ENCODE results near the gene MRPL47. TPM values are rescaled to one million over a fixed set of nuclear protein-coding genes. Genes with fewer than 3 reads are reported as not detected.

Gene MRPL47
- total and polyA plus RNA-seq, 2 of the 13 experiments (the other 11 are each of a cell fraction or from before 2014, with no cell fraction given), result 36.1 to 83.8 TPM

DNA sequence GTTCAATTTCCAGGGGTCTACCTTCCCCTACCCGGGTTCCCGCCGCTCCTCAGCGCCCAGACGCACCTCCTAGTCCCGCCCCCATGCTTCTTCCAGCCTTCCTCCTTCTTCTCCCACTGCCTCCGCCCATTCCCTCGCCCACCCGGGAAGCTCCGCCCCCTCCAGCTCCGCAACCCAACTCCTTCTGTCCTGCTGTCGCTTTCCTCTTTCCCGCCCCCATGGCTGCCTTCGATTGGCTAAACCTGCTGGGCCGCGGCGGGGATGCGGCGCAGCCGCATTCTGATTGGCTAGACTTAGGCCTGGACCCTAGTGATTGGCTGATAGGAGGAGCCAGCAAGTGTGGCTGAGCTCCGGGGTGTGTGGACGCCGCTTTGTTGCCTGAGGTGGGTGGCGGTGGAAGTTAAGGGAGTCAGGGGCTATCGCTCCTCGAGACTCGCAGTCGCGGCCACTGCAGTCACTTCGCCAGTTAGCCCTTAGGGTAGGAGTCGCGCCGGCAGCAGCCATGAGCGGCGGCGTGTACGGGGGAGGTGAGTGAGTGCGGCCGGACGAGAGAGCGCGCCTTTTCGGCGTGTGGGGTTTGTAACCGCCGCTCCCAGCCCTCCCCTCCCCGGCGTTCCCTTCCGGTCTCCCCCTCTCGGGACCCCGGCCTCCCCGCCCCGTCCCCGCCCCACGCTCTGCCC, 41.7 kb downstream of the MRPL47 start, which contains the start of gene ACTL6A (continued):
- TF ChIP-seq HMGXB4 (CRISPR knock-in tag; IDR thresholded peaks at IDR 0.05; ENCODE audit: borderline replicate concordance in 1 of 2, low read depth in 1 of 2) (peak in 1 of 2 experiments; percentile 43; a peak in 3 of 4 replicates), DBP (CRISPR knock-in tag; IDR thresholded peaks at IDR 0.05; ENCODE audit: not compliant biosample characterization) (no peak), MLLT10 (CRISPR knock-in tag; IDR thresholded peaks at IDR 0.05) (no peak), ARHGAP35 (CRISPR knock-in tag; IDR thresholded peaks at IDR 0.05; ENCODE audit: borderline replicate concordance) (no peak), NONO (IDR thresholded peaks at IDR 0.05) (no peak), NONO (CRISPR knock-in tag; conservative IDR thresholded peaks at IDR 0.05) (peak; percentile 60), MZF1 (CRISPR knock-in tag; IDR thresholded peaks at IDR 0.05; ENCODE audit: borderline replicate concordance) (no peak), NFYC (CRISPR knock-in tag; IDR thresholded peaks at IDR 0.05) (peak; percentile 100), HMG20A (CRISPR knock-in tag; IDR thresholded peaks at IDR 0.05; ENCODE audit: borderline replicate concordance) (no peak), ZZZ3 (CRISPR knock-in tag; IDR thresholded peaks at IDR 0.05; ENCODE audit: borderline replicate concordance) (peak; percentile 80; the same call in 1 of the 2 replicates), ZNF574 (CRISPR knock-in tag; IDR thresholded peaks at IDR 0.05) (peak; percentile 57; the same call in 1 of the 2 replicates)
- TF ChIP-seq, protein P1, sequence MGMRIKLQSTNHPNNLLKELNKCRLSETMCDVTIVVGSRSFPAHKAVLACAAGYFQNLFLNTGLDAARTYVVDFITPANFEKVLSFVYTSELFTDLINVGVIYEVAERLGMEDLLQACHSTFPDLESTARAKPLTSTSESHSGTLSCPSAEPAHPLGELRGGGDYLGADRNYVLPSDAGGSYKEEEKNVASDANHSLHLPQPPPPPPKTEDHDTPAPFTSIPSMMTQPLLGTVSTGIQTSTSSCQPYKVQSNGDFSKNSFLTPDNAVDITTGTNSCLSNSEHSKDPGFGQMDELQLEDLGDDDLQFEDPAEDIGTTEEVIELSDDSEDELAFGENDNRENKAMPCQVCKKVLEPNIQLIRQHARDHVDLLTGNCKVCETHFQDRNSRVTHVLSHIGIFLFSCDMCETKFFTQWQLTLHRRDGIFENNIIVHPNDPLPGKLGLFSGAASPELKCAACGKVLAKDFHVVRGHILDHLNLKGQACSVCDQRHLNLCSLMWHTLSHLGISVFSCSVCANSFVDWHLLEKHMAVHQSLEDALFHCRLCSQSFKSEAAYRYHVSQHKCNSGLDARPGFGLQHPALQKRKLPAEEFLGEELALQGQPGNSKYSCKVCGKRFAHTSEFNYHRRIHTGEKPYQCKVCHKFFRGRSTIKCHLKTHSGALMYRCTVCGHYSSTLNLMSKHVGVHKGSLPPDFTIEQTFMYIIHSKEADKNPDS (CRISPR knock-in tag; IDR thresholded peaks at IDR 0.05), result no peak
- TF ChIP-seq, protein P2, sequence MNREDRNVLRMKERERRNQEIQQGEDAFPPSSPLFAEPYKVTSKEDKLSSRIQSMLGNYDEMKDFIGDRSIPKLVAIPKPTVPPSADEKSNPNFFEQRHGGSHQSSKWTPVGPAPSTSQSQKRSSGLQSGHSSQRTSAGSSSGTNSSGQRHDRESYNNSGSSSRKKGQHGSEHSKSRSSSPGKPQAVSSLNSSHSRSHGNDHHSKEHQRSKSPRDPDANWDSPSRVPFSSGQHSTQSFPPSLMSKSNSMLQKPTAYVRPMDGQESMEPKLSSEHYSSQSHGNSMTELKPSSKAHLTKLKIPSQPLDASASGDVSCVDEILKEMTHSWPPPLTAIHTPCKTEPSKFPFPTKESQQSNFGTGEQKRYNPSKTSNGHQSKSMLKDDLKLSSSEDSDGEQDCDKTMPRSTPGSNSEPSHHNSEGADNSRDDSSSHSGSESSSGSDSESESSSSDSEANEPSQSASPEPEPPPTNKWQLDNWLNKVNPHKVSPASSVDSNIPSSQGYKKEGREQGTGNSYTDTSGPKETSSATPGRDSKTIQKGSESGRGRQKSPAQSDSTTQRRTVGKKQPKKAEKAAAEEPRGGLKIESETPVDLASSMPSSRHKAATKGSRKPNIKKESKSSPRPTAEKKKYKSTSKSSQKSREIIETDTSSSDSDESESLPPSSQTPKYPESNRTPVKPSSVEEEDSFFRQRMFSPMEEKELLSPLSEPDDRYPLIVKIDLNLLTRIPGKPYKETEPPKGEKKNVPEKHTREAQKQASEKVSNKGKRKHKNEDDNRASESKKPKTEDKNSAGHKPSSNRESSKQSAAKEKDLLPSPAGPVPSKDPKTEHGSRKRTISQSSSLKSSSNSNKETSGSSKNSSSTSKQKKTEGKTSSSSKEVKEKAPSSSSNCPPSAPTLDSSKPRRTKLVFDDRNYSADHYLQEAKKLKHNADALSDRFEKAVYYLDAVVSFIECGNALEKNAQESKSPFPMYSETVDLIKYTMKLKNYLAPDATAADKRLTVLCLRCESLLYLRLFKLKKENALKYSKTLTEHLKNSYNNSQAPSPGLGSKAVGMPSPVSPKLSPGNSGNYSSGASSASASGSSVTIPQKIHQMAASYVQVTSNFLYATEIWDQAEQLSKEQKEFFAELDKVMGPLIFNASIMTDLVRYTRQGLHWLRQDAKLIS (CRISPR knock-in tag; IDR thresholded peaks at IDR 0.05), result no peak; the same call in 1 of the 2 replicates
- TF ChIP-seq, protein P3, sequence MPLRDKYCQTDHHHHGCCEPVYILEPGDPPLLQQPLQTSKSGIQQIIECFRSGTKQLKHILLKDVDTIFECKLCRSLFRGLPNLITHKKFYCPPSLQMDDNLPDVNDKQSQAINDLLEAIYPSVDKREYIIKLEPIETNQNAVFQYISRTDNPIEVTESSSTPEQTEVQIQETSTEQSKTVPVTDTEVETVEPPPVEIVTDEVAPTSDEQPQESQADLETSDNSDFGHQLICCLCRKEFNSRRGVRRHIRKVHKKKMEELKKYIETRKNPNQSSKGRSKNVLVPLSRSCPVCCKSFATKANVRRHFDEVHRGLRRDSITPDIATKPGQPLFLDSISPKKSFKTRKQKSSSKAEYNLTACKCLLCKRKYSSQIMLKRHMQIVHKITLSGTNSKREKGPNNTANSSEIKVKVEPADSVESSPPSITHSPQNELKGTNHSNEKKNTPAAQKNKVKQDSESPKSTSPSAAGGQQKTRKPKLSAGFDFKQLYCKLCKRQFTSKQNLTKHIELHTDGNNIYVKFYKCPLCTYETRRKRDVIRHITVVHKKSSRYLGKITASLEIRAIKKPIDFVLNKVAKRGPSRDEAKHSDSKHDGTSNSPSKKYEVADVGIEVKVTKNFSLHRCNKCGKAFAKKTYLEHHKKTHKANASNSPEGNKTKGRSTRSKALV (CRISPR knock-in tag; IDR thresholded peaks at IDR 0.05), result no peak
